Neural cell (in vitro differentiated cells): ENCODE results near the gene AIP. TPM values are rescaled to one million over a fixed set of nuclear protein-coding genes. Genes with fewer than 3 reads are reported as not detected.

ENCODE experiments used
- H2AFZ ChIP-seq: fragments of 200-600, 300-800 bp; sonication (generic), shearing (Covaris generic); 2 replicates; pipeline ENCODE4 v1.6.0; 2014; ENCODE audit warnings: low read depth, mild to moderate bottlenecking, antibody characterized with exemption, low read length, moderate library complexity
- H3F3A ChIP-seq: fragments of 200-600 bp; shearing (Covaris generic); 2 replicates; pipeline ENCODE4 v1.6.1; 2016; ENCODE audit warnings: mild to moderate bottlenecking, moderate library complexity, mixed read lengths, antibody characterized with exemption, low read length; ENCODE audit not compliant: insufficient read depth, poor library complexity, severe bottlenecking
- H3K27ac ChIP-seq: fragments of 200-600, 300-800 bp; sonication (generic), shearing (Covaris generic); 2 replicates; pipeline ENCODE4 v1.5.1; 2014; ENCODE audit warnings: mild to moderate bottlenecking, low read length, moderate library complexity
- H3K27me3 ChIP-seq: fragments of 300-800, 200-600 bp; sonication (generic), shearing (Covaris generic); 2 replicates; pipeline ENCODE4 v1.6.0; 2014; ENCODE audit warnings: mild to moderate bottlenecking, low read depth, low read length, moderate library complexity; ENCODE audit not compliant: insufficient read depth
- H3K36me3 ChIP-seq: fragments of 300-800, 200-600 bp; sonication (generic), shearing (Covaris generic); 2 replicates; pipeline ENCODE4 v1.5.1; 2014; ENCODE audit warnings: mild to moderate bottlenecking, antibody characterized with exemption, low read length, moderate library complexity; ENCODE audit not compliant: insufficient read depth
- H3K4me2 ChIP-seq: fragments of 300-800, 200-600 bp; sonication (generic), shearing (Covaris generic); 2 replicates; pipeline ENCODE4 v1.6.0; 2014; ENCODE audit warnings: mild to moderate bottlenecking, low read length
- H3K4me3 ChIP-seq: fragments of 300-800, 200-600 bp; sonication (generic), shearing (Covaris generic); 2 replicates; pipeline ENCODE4 v1.5.1; 2014; ENCODE audit warnings: mild to moderate bottlenecking, low read length, moderate library complexity
- H3K79me2 ChIP-seq: fragments of 200-600 bp; shearing (Covaris generic); replicated peaks from 2 replicates; pipeline ENCODE4 v1.6.0; 2014; ENCODE audit warnings: mild to moderate bottlenecking, low read length, moderate library complexity; ENCODE audit not compliant: insufficient read depth
- H3K9ac ChIP-seq: fragments of 300-800, 200-600 bp; sonication (generic), shearing (Covaris generic); 2 replicates; pipeline ENCODE4 v1.6.1; 2016; ENCODE audit warnings: mild to moderate bottlenecking, low read length, mixed read lengths
- H3K9me2 ChIP-seq: fragments of 200-600 bp; shearing (Covaris generic); 2 replicates; pipeline ENCODE4 v1.6.1; 2016; ENCODE audit warnings: mild to moderate bottlenecking, low read length, mixed read lengths; ENCODE audit not compliant: insufficient read depth
- H3K9me3 ChIP-seq: fragments of 200-600, 300-800 bp; sonication (generic), shearing (Covaris generic); 2 replicates; pipeline ENCODE4 v1.6.1; 2016; ENCODE audit warnings: mild to moderate bottlenecking, mixed run types, low read length, moderate library complexity, mixed read lengths
- H4K20me1 ChIP-seq: fragments of 200-600 bp; shearing (Covaris generic); 2 replicates; pipeline ENCODE4 v1.6.1; 2016; ENCODE audit warnings: mild to moderate bottlenecking, mixed run types; ENCODE audit not compliant: insufficient read depth
- CTCF ChIP-seq: fragments of 450-650 bp; IDR thresholded peaks from 2 replicates; pipeline ENCODE4 v1.5.1; 2014; ENCODE audit warnings: antibody characterized with exemption, mild to moderate bottlenecking, moderate library complexity; ENCODE audit not compliant: poor library complexity, severe bottlenecking
- EP300 ChIP-seq: fragments of 450-650 bp; conservative IDR thresholded peaks from 2 replicates; pipeline ENCODE4 v1.6.1; 2014; ENCODE audit warnings: antibody characterized with exemption, mild to moderate bottlenecking, moderate library complexity; ENCODE audit not compliant: poor library complexity, severe bottlenecking
- EZH2 ChIP-seq: fragments of 200-600, 300-800 bp; shearing (Covaris generic), sonication (generic); IDR thresholded peaks from 2 replicates; pipeline ENCODE4 v1.6.1; 2014; ENCODE audit warnings: antibody characterized with exemption, low read length, borderline replicate concordance, mild to moderate bottlenecking; ENCODE audit not compliant: insufficient read depth, poor library complexity, severe bottlenecking
- MXI1 ChIP-seq: fragments of 450-650 bp; conservative IDR thresholded peaks from 2 replicates; pipeline ENCODE4 v1.6.1; 2014; ENCODE audit warnings: antibody characterized with exemption, mild to moderate bottlenecking; ENCODE audit not compliant: poor library complexity, severe bottlenecking
- POLR2AphosphoS5 ChIP-seq: IDR thresholded peaks from 2 replicates; pipeline ENCODE4 v1.6.1; 2012
- RAD21 ChIP-seq: fragments of 450-650 bp; conservative IDR thresholded peaks from 2 replicates; pipeline ENCODE4 v1.6.1; 2014; ENCODE audit warnings: antibody characterized with exemption, mild to moderate bottlenecking, moderate library complexity
- SMC3 ChIP-seq: fragments of 450-650 bp; conservative IDR thresholded peaks from 2 replicates; pipeline ENCODE4 v1.6.1; 2014; ENCODE audit warnings: antibody characterized with exemption, mild to moderate bottlenecking, moderate library complexity; ENCODE audit not compliant: poor library complexity
- TAF1 ChIP-seq: IDR thresholded peaks from 2 replicates; pipeline ENCODE4 v1.6.1; 2012; ENCODE audit warnings: low read depth
- polyA plus RNA-seq: library from polyadenylated mRNA; depleted of rRNA; stranded (reverse); fragments of >200 nt; gene quantifications from 2 replicates; pipeline ENCODE4 v1.2.3, GENCODE V29; 2014
- TF ChIP-seq, protein P1 (sequence below): IDR thresholded peaks from 2 replicates; pipeline ENCODE4 v1.6.1; 2012; ENCODE audit warnings: borderline replicate concordance

Gene AIP
- polyA plus RNA-seq, 1 donor from 2014 or later = 83.9 TPM

GRCh38 chr11:67525275-67525976 is 42.6 kb downstream of the AIP start:
- H3K4me2 ChIP-seq = no peak overlapping the region
- no peak for TF ChIP-seq POLR2AphosphoS5
- TF ChIP-seq, protein P1, sequence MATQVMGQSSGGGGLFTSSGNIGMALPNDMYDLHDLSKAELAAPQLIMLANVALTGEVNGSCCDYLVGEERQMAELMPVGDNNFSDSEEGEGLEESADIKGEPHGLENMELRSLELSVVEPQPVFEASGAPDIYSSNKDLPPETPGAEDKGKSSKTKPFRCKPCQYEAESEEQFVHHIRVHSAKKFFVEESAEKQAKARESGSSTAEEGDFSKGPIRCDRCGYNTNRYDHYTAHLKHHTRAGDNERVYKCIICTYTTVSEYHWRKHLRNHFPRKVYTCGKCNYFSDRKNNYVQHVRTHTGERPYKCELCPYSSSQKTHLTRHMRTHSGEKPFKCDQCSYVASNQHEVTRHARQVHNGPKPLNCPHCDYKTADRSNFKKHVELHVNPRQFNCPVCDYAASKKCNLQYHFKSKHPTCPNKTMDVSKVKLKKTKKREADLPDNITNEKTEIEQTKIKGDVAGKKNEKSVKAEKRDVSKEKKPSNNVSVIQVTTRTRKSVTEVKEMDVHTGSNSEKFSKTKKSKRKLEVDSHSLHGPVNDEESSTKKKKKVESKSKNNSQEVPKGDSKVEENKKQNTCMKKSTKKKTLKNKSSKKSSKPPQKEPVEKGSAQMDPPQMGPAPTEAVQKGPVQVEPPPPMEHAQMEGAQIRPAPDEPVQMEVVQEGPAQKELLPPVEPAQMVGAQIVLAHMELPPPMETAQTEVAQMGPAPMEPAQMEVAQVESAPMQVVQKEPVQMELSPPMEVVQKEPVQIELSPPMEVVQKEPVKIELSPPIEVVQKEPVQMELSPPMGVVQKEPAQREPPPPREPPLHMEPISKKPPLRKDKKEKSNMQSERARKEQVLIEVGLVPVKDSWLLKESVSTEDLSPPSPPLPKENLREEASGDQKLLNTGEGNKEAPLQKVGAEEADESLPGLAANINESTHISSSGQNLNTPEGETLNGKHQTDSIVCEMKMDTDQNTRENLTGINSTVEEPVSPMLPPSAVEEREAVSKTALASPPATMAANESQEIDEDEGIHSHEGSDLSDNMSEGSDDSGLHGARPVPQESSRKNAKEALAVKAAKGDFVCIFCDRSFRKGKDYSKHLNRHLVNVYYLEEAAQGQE = no peak
- TF ChIP-seq EZH2 = no peak
- no peak for TF ChIP-seq EP300
- no peak for TF ChIP-seq SMC3
- TF ChIP-seq MXI1 = no peak
- TF ChIP-seq CTCF = no peak
- TF ChIP-seq RAD21 = no peak
- TF ChIP-seq TAF1 = no peak
- H3K9me3 ChIP-seq = no peaks in the 10 kb centered on the region
- no peak overlapping the region for H3K4me3 ChIP-seq
- no peaks in the 10 kb centered on the region for H3K27me3 ChIP-seq
- H3K79me2 ChIP-seq = no peaks in the 10 kb centered on the region
- no peaks in the 10 kb centered on the region for H4K20me1 ChIP-seq
- no peak overlapping the region for H2AFZ ChIP-seq
- no peaks in the 10 kb centered on the region for H3K36me3 ChIP-seq
- no peaks in the 10 kb centered on the region for H3K9me2 ChIP-seq
- H3K27ac ChIP-seq = no peak overlapping the region
- no peaks in the 10 kb centered on the region for H3F3A ChIP-seq
- H3K9ac ChIP-seq = no peak overlapping the region

DNA sequence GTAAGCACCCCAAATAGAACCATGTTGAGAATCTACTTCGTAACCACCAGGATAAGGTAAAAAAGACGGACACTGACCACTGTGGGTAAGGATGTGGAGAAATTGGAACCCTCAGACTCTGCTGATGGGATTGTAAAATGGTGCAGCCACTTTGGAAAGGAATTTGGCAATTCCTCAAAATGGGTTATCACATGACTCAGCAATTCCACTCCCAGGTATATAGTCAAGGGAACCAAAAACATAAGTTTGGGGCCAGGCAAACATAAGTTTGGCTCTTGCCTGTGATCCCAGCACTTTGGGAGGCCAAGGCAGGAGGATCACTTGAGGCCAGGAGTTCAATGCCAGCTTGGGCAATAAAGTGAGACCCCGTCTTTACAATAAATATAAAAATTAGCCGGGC is 45.5 kb downstream of the AIP start:
- H3K27me3 ChIP-seq = no peaks in the 10 kb centered on the region
- no peak overlapping the region for H3K27ac ChIP-seq
- H3K9ac ChIP-seq = no peak overlapping the region
- H3K36me3 ChIP-seq = no peaks in the 10 kb centered on the region
- TF ChIP-seq SMC3 (no peak), EP300 (no peak), CTCF (no peak), MXI1 (no peak), POLR2AphosphoS5 (no peak), TAF1 (no peak)
- TF ChIP-seq, protein P1 = no peak
- no peak overlapping the region for H3K4me2 ChIP-seq
- no peak overlapping the region for H2AFZ ChIP-seq
- H3K9me2 ChIP-seq = no peaks in the 10 kb centered on the region
- no peaks in the 10 kb centered on the region for H3K79me2 ChIP-seq
- H3K4me3 ChIP-seq = no peak overlapping the region
- H4K20me1 ChIP-seq = no peaks in the 10 kb centered on the region
- H3F3A ChIP-seq = no peaks in the 10 kb centered on the region
- no peaks in the 10 kb centered on the region for H3K9me3 ChIP-seq
